Progenitor cell of endocrine pancreas (in vitro differentiated cells): ENCODE measurements around the gene UMOD. TPM values are rescaled to one million over a fixed set of nuclear protein-coding genes. Genes with fewer than 3 reads are reported as not detected.

Experiments
- DNase-seq: peaks from one replicate; pipeline ENCODE4 v3.0.0; 2021; ENCODE audit warnings: low spot score; ENCODE audit not compliant: unreplicated experiment
- H3K27ac Mint-ChIP-seq: 2 replicates; pipeline ENCODE4 v1.8.0; 2021; ENCODE audit warnings: mild to moderate bottlenecking, moderate library complexity, mixed read lengths
- H3K27me3 Mint-ChIP-seq: 2 replicates; pipeline ENCODE4 v1.8.0; 2021; ENCODE audit warnings: mixed read lengths
- H3K36me3 Mint-ChIP-seq: 2 replicates; pipeline ENCODE4 v1.8.0; 2022; ENCODE audit warnings: mixed read lengths; ENCODE audit not compliant: insufficient read depth
- H3K4me1 Mint-ChIP-seq: 2 replicates; pipeline ENCODE4 v1.8.0; 2021; ENCODE audit warnings: low read depth, mixed read lengths
- H3K4me3 Mint-ChIP-seq: 2 replicates; pipeline ENCODE4 v1.8.0; 2021; ENCODE audit warnings: low read depth, mild to moderate bottlenecking, moderate library complexity, mixed read lengths
- H3K9me3 Mint-ChIP-seq: 2 replicates; pipeline ENCODE4 v1.8.0; 2021; ENCODE audit warnings: low read depth, mixed read lengths
- total RNA-seq: library from RNA; stranded (reverse); gene quantifications from 2 replicates; pipeline ENCODE4 v1.2.1, GENCODE V29; 2021
- TF ChIP-seq, protein P1 (sequence below): fragments of 200-600 bp; sonication (generic); IDR thresholded peaks from one replicate; pipeline ENCODE4 v1.5.0; 2021; ENCODE audit warnings: antibody characterized with exemption, mild to moderate bottlenecking; ENCODE audit not compliant: unreplicated experiment

The UMOD gene
- total RNA-seq, 1 donor from 2014 or later, result not detected

GRCh38 chr16:20382202-20382948 is 29.9 kb upstream of the UMOD start:
- DNase-seq, result no peak
- Mint-ChIP-seq H3K4me1 (peaks cover 23% of the 10 kb centered on the region), H3K36me3 (no peaks in the 10 kb centered on the region), H3K27ac (no peak overlapping the region), H3K27me3 (peaks cover 20% of the 10 kb centered on the region), H3K9me3 (no peaks in the 10 kb centered on the region), H3K4me3 (no peak overlapping the region)
- TF ChIP-seq, protein P1, sequence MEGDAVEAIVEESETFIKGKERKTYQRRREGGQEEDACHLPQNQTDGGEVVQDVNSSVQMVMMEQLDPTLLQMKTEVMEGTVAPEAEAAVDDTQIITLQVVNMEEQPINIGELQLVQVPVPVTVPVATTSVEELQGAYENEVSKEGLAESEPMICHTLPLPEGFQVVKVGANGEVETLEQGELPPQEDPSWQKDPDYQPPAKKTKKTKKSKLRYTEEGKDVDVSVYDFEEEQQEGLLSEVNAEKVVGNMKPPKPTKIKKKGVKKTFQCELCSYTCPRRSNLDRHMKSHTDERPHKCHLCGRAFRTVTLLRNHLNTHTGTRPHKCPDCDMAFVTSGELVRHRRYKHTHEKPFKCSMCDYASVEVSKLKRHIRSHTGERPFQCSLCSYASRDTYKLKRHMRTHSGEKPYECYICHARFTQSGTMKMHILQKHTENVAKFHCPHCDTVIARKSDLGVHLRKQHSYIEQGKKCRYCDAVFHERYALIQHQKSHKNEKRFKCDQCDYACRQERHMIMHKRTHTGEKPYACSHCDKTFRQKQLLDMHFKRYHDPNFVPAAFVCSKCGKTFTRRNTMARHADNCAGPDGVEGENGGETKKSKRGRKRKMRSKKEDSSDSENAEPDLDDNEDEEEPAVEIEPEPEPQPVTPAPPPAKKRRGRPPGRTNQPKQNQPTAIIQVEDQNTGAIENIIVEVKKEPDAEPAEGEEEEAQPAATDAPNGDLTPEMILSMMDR, result no peak

GRCh38 chr16:20380782-20381181 is 28.3 kb upstream of the UMOD start:
- peaks cover 29% of the 10 kb centered on the region for H3K27me3 Mint-ChIP-seq
- H3K9me3 Mint-ChIP-seq, result no peaks in the 10 kb centered on the region
- DNase-seq, result no peak
- H3K4me3 Mint-ChIP-seq, result no peak overlapping the region
- H3K27ac Mint-ChIP-seq, result no peak overlapping the region
- no peaks in the 10 kb centered on the region for H3K36me3 Mint-ChIP-seq
- TF ChIP-seq, protein P1, result no peak
- H3K4me1 Mint-ChIP-seq, result peaks cover 12% of the 10 kb centered on the region

GRCh38 chr16:20377181-20377580 is 24.7 kb upstream of the UMOD start:
- Mint-ChIP-seq H3K4me3 (no peak overlapping the region), H3K36me3 (no peaks in the 10 kb centered on the region), H3K27me3 (peaks cover 54% of the 10 kb centered on the region), H3K9me3 (no peaks in the 10 kb centered on the region), H3K27ac (no peak overlapping the region), H3K4me1 (no peaks in the 10 kb centered on the region)
- TF ChIP-seq, protein P1, result no peak
- no peak for DNase-seq

GRCh38 chr16:20372701-20373100 is 20.2 kb upstream of the UMOD start:
- TF ChIP-seq, protein P1, result no peak
- H3K27me3 Mint-ChIP-seq, result peaks cover 55% of the 10 kb centered on the region
- no peaks in the 10 kb centered on the region for H3K9me3 Mint-ChIP-seq
- H3K27ac Mint-ChIP-seq, result no peak overlapping the region
- no peaks in the 10 kb centered on the region for H3K4me1 Mint-ChIP-seq
- no peak for DNase-seq
- no peaks in the 10 kb centered on the region for H3K36me3 Mint-ChIP-seq
- no peak overlapping the region for H3K4me3 Mint-ChIP-seq

DNA sequence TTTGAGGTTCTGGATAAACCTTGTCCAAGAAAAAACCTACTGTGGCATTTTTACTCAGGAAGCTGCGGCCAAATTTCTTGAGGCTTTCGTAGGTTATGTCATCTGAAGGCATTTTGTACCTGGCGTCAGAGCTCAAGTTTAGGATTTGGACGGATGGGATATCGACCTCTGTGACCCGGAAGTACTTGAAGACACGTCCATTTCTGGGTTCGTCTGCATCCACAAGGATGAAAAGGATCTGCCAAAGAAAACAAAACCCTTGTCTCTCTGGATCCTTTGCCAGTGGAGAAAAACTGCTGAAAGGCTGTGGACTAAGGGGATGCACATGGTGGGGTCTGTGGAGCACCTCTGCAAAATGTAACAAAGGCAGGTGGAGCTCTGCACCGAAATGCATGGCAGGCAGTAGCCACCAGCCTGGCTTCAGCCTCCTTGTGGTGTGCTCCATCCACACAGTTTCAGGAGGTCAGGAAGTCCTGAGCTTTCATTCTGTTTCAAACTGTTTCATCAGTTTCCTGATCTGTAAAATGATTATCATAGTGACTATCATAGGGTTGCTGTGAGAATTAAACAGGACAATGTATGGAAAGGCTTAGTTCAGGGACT is 17.0 kb upstream of the UMOD start:
- no peak for DNase-seq
- H3K36me3 Mint-ChIP-seq, result no peaks in the 10 kb centered on the region
- TF ChIP-seq, protein P1, result no peak
- H3K27me3 Mint-ChIP-seq, result peaks cover 52% of the 10 kb centered on the region
- H3K4me1 Mint-ChIP-seq, result no peaks in the 10 kb centered on the region
- no peak overlapping the region for H3K4me3 Mint-ChIP-seq
- no peaks in the 10 kb centered on the region for H3K9me3 Mint-ChIP-seq
- no peak overlapping the region for H3K27ac Mint-ChIP-seq
